Peyer's patch (tissue), 4 donors: ENCODE results near the gene GLP2R. TPM values are rescaled to one million over a fixed set of nuclear protein-coding genes. Genes with fewer than 3 reads are reported as not detected.

Experiments
- DNase-seq, 3 donors: peaks; one replicate each; pipeline ENCODE4 v3.0.0-alpha.2; 2017 to 2019
- H3K27ac ChIP-seq, 4 donors: fragments of 200-600 bp; sonication (generic); one replicate each; pipeline ENCODE4 v1.5.1; 2016 to 2019
- H3K27me3 ChIP-seq, 2 donors: fragments of 200-600 bp; sonication (generic); one replicate each; pipeline ENCODE4 v1.5.1; 2019
- H3K36me3 ChIP-seq, 3 donors: fragments of 200-600 bp; sonication (generic); one replicate each; pipeline ENCODE4 v1.5.1; 2016 to 2019
- H3K4me1 ChIP-seq, 4 donors: fragments of 200-600 bp; sonication (generic); one replicate each; pipeline ENCODE4 v1.5.1; 2016 to 2019
- H3K4me3 ChIP-seq, 4 donors: fragments of 200-600 bp; sonication (generic); 1 replicate in 3 of 4; 2 replicates in 1 of 4; pipeline ENCODE4 v1.5.1; 2016 to 2019; ENCODE audit warnings: mild to moderate bottlenecking in 1 of 4
- H3K9me3 ChIP-seq, 4 donors: fragments of 200-600 bp; sonication (generic); one replicate each; pipeline ENCODE4 v1.5.1; 2016 to 2019; ENCODE audit warnings: mild to moderate bottlenecking in 1 of 4
- CTCF ChIP-seq, 6 experiments: fragments of 450-650 bp in 4 of 6; fragments of 200-600 bp in 2 of 6; sonication (generic) in 1 of 6; IDR thresholded peaks; one replicate each; pipeline ENCODE4 v1.5.1; 2017 to 2019; ENCODE audit warnings: antibody characterized with exemption in 6 of 6, mild to moderate bottlenecking in 3 of 6, moderate library complexity in 1 of 6
- POLR2A ChIP-seq, 2 donors: fragments of 450-650 bp; IDR thresholded peaks; one replicate each; pipeline ENCODE4 v1.5.1; 2017; ENCODE audit warnings: antibody characterized with exemption in 2 of 2, mild to moderate bottlenecking in 2 of 2, moderate library complexity in 2 of 2
- total RNA-seq, 4 donors: library from RNA; depleted of rRNA; stranded (reverse); fragments of >200 nt; gene quantifications; one replicate each; pipeline ENCODE4 v1.1.0, GENCODE V29; 2016

Gene GLP2R
- total RNA-seq, 4 donors from 2014 or later: 7.4 to 94.1 (median 13.8) TPM

GRCh38 chr17:9906616-9907015, 80.9 kb downstream of the GLP2R start:
- DNase-seq: no peak
- H3K9me3 ChIP-seq: no peaks in the 10 kb centered on the region
- no peaks in the 10 kb centered on the region for H3K4me1 ChIP-seq
- no peak overlapping the region for H3K4me3 ChIP-seq
- H3K27ac ChIP-seq: no peak overlapping the region
- H3K36me3 ChIP-seq: no peaks in the 10 kb centered on the region
- TF ChIP-seq CTCF (IDR thresholded peaks at IDR 0.05): no peak
- no peak for TF ChIP-seq POLR2A (IDR thresholded peaks at IDR 0.05)
- no peaks in the 10 kb centered on the region for H3K27me3 ChIP-seq

GRCh38 chr17:9907131-9907530, 81.4 kb downstream of the GLP2R start:
- H3K27ac ChIP-seq: no peak overlapping the region
- no peaks in the 10 kb centered on the region for H3K9me3 ChIP-seq
- TF ChIP-seq CTCF (IDR thresholded peaks at IDR 0.05) (no peak), POLR2A (IDR thresholded peaks at IDR 0.05) (no peak)
- DNase-seq: no peak
- no peaks in the 10 kb centered on the region for H3K36me3 ChIP-seq
- no peaks in the 10 kb centered on the region for H3K27me3 ChIP-seq
- no peaks in the 10 kb centered on the region for H3K4me1 ChIP-seq
- H3K4me3 ChIP-seq: no peak overlapping the region

GRCh38 chr17:9907883-9908648, 82.3 kb downstream of the GLP2R start:
- H3K27ac ChIP-seq: no peak overlapping the region
- TF ChIP-seq POLR2A (IDR thresholded peaks at IDR 0.05) (no peak), CTCF (IDR thresholded peaks at IDR 0.05) (no peak)
- H3K4me1 ChIP-seq: no peaks in the 10 kb centered on the region
- DNase-seq: no peak
- H3K4me3 ChIP-seq: no peak overlapping the region
- H3K9me3 ChIP-seq: no peaks in the 10 kb centered on the region
- no peaks in the 10 kb centered on the region for H3K27me3 ChIP-seq
- H3K36me3 ChIP-seq: no peaks in the 10 kb centered on the region

GRCh38 chr17:9908649-9909042, 82.9 kb downstream of the GLP2R start:
- DNase-seq: no peak
- no peak for TF ChIP-seq POLR2A (IDR thresholded peaks at IDR 0.05)
- no peak for TF ChIP-seq CTCF (IDR thresholded peaks at IDR 0.05)
- Histone ChIP-seq H3K4me1 (no peaks in the 10 kb centered on the region), H3K27ac (no peak overlapping the region), H3K4me3 (no peak overlapping the region), H3K36me3 (no peaks in the 10 kb centered on the region), H3K27me3 (no peaks in the 10 kb centered on the region), H3K9me3 (no peaks in the 10 kb centered on the region)

- Histone ChIP-seq H3K27ac (no peak overlapping the region), H3K36me3 (peaks cover 0 to 7% (median 0%) of the 10 kb centered on the region in 3 donors), H3K4me3 (no peak overlapping the region), H3K27me3 (no peaks in the 10 kb centered on the region), H3K9me3 (no peaks in the 10 kb centered on the region), H3K4me1 (no peaks in the 10 kb centered on the region)
- TF ChIP-seq POLR2A (IDR thresholded peaks at IDR 0.05) (no peak), CTCF (IDR thresholded peaks at IDR 0.05) (no peak)
- no peak for DNase-seq
Measured at GRCh38 chr17:9911089-9911488, 85.4 kb downstream of the GLP2R start.
